B cell (primary cell): Measurements from ENCODE around the gene HES7. TPM values are rescaled to one million over a fixed set of nuclear protein-coding genes. Genes with fewer than 3 reads are reported as not detected.
"Not testable (repeated sequence)": the region's sequence is repeated elsewhere in the genome, so short reads cannot be mapped to it uniquely, and the experiment has no call there.

Experiments
- ATAC-seq: fragments of 200-7000 bp; cut with Tn5 transposase; one replicate; pipeline ENCODE4 v1.10.0; 2021; ENCODE audit warnings: low read depth, mild to moderate bottlenecking, moderate number of reproducible peaks, moderate library complexity
- CTCF ChIA-PET: fragments of 350-600 bp; sonication (Branson Sonifier 250); formaldehyde crosslinking; loops from one replicate; lab custom pipeline; 2021; ENCODE audit warnings: antibody characterized with exemption, inconsistent platforms; lab: Charles Lee
- POLR2A ChIA-PET: fragments of 350-600 bp; sonication (Branson Sonifier 250); formaldehyde crosslinking; loops from one replicate; lab custom pipeline; 2021; ENCODE audit warnings: antibody characterized with exemption; lab: Charles Lee
- DNase-seq: peaks from one replicate; pipeline ENCODE4 v3.0.0; 2013
- H2AFZ ChIP-seq: 2 replicates; pipeline ENCODE4 v1.6.1; 2012; ENCODE audit warnings: mild to moderate bottlenecking, low read depth, low read length; ENCODE audit not compliant: insufficient read depth, poor library complexity, severe bottlenecking
- H3K27ac ChIP-seq, 2 donors: 1 replicate in 1 of 2; 2 replicates in 1 of 2; pipeline ENCODE4 v1.5.1; 2012 to 2013; ENCODE audit warnings: low read length in 2 of 2, mild to moderate bottlenecking in 2 of 2, moderate library complexity in 1 of 2
- H3K27me3 ChIP-seq, 4 experiments: fragments of 200-600 bp in 1 of 4; sonication (generic) in 1 of 4; replicated peaks in 1 of 4; 1 replicate in 2 of 4; 2 replicates in 2 of 4; pipeline versions ENCODE4 v1.6.1 to v1.7.0; 2013 to 2016; ENCODE audit warnings: low read length in 3 of 4, mild to moderate bottlenecking in 2 of 4, mixed read lengths in 1 of 4, moderate library complexity in 1 of 4; ENCODE audit not compliant: insufficient read depth in 4 of 4, control insufficient read depth in 3 of 4; ENCODE audit errors: control extremely low read depth in 1 of 4
- H3K36me3 ChIP-seq, 2 experiments: replicated peaks in 1 of 2; 1 replicate in 1 of 2; 2 replicates in 1 of 2; pipeline versions ENCODE4 v1.6.1 to v1.7.1; 2013; ENCODE audit warnings: low read length in 1 of 2; ENCODE audit not compliant: insufficient read depth in 2 of 2, control insufficient read depth in 1 of 2; ENCODE audit errors: control extremely low read depth in 1 of 2, extremely low read depth in 1 of 2
- H3K4me1 ChIP-seq, 2 donors: fragments of 200-600 bp in 1 of 2; sonication (generic) in 1 of 2; 1 replicate in 1 of 2; 2 replicates in 1 of 2; pipeline versions ENCODE4 v1.5.1 to v1.6.1; 2013 to 2017; ENCODE audit warnings: low read length in 2 of 2; ENCODE audit not compliant: control insufficient read depth in 2 of 2, insufficient read depth in 2 of 2
- H3K4me2 ChIP-seq: replicated peaks from 2 replicates; pipeline ENCODE3; 2012; ENCODE audit warnings: mild to moderate bottlenecking, low read depth, low read length; ENCODE audit not compliant: poor library complexity, severe bottlenecking
- H3K4me3 ChIP-seq, 5 experiments: fragments of 200-600 bp in 1 of 5; sonication (generic) in 1 of 5; 1 replicate in 3 of 5; 2 replicates in 2 of 5; pipeline versions ENCODE4 v1.5.1 to v1.7.0; 2011 to 2016; ENCODE audit warnings: low read length in 4 of 5, mild to moderate bottlenecking in 4 of 5, low read depth in 2 of 5, control low read depth in 1 of 5, moderate library complexity in 1 of 5; ENCODE audit not compliant: insufficient read depth in 1 of 5; ENCODE audit errors: control extremely low read depth in 1 of 5, extremely low read depth in 1 of 5
- H3K79me2 ChIP-seq: fragments of 200-600 bp; sonication (generic); one replicate; pipeline ENCODE4 v1.6.0; 2016; ENCODE audit warnings: low read length; ENCODE audit not compliant: control insufficient read depth, insufficient read depth
- H3K9ac ChIP-seq: fragments of 200-600 bp; sonication (generic); 2 replicates; pipeline ENCODE4 v1.6.1; 2017; ENCODE audit warnings: mild to moderate bottlenecking, low read length, moderate library complexity
- H3K9me3 ChIP-seq, 3 donors: one replicate each; pipeline versions ENCODE4 v1.6.1 to v1.7.1; 2013; ENCODE audit warnings: low read length in 2 of 3; ENCODE audit not compliant: control insufficient read depth in 2 of 3, insufficient read depth in 1 of 3; ENCODE audit errors: control extremely low read depth in 1 of 3
- H4K20me1 ChIP-seq: 2 replicates; pipeline ENCODE4 v1.6.0; 2012; ENCODE audit warnings: mild to moderate bottlenecking, low read length; ENCODE audit not compliant: insufficient read depth, control insufficient read depth, poor library complexity, severe bottlenecking
- H3K27ac Mint-ChIP-seq: one replicate; pipeline ENCODE4 v1.8.0; 2021; ENCODE audit warnings: mixed read lengths
- H3K27me3 Mint-ChIP-seq: one replicate; pipeline ENCODE4 v1.8.0; 2021; ENCODE audit warnings: mixed read lengths
- H3K4me1 Mint-ChIP-seq: one replicate; pipeline ENCODE4 v1.8.0; 2021; ENCODE audit warnings: mixed read lengths
- H3K4me3 Mint-ChIP-seq: one replicate; pipeline ENCODE4 v1.8.0; 2021; ENCODE audit warnings: mixed read lengths
- H3K9me3 Mint-ChIP-seq: one replicate; pipeline ENCODE4 v1.8.0; 2022; ENCODE audit warnings: mixed read lengths; ENCODE audit not compliant: insufficient read depth
- CTCF ChIP-seq: fragments of 200-600 bp; IDR thresholded peaks from one replicate; pipeline ENCODE4 v1.8.0; 2022; ENCODE audit warnings: antibody characterized with exemption, mild to moderate bottlenecking
- EZH2 ChIP-seq: IDR thresholded peaks from 2 replicates; pipeline ENCODE4 v1.6.1; 2012; ENCODE audit warnings: borderline replicate concordance, low read depth, mild to moderate bottlenecking, moderate library complexity, low read length; ENCODE audit not compliant: insufficient read depth, poor library complexity, severe bottlenecking
- WGBS: methylation state at CpG from one replicate; pipeline ENCODE4 v1.1.5; 2013; ENCODE audit warnings: missing lambda C conversion rate; ENCODE audit not compliant: insufficient coverage; 5-methylcytosine and 5-hydroxymethylcytosine counted together
- intact Hi-C: fragments of 100-400 bp; cut with micrococcal nuclease; formaldehyde crosslinking; loops from one replicate; pipeline ENCODE4 v1.10.0; 2022
- polyA plus RNA-seq: library from polyadenylated mRNA; depleted of rRNA; stranded (reverse); fragments of >200 nt; gene quantifications from 2 replicates; pipeline ENCODE4 v1.2.3, GENCODE V29; 2012
- total RNA-seq, 2 donors: library from RNA; stranded (reverse); fragments of 120-200 nt in 1 of 2; gene quantifications; 1 replicate in 1 of 2; 2 replicates in 1 of 2; pipeline versions ENCODE4 v1.2.3 to v1.2.4, GENCODE V29; 2013 to 2022

The HES7 gene
- total and polyA plus RNA-seq, 2 donors (not counting 1 experiment from before 2014, with no cell fraction given), result 0.34 TPM; not detected in 1

DNA sequence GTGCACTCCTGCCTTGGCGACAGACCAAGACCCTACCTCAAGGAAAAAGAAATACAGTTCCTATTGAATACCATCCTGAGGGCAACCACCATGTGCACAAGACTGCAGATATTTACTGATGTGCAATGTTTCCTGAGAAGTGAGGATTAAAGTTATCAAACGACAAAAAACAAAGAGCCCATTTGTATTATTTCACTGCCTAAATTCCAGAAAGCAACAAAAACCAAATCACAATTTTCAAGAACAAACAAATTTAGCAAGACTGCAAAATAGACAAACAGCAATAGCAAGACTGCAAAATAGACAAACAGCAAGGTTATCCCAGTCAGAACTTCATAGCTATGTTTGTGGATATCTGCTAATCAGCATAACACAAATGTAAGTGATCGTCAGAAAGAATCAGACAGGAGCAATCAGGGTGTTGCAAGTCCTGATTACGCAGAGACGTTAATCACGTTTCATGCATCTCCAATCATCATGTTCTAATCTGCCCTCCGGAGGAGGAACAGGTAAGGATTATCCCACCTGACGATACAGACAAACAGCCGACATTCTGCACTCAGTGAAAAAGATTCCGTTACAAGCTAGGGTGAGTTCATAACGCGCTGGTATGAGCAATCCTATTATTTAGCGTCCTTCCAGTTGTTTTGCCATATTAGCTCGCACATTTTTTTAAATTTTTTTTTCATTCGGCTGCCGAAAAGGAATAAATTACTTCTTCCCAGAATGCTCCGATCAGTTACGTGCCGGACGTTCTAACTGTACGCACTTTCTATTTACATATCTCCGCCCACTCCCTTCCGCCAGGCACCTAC, 49.4 kb upstream of the HES7 start:
- H3K27me3 ChIP-seq, result no peaks in the 10 kb centered on the region
- 0% methylated on average over 20 of the region's 23 CpGs for WGBS
- Mint-ChIP-seq H3K4me3 (peak overlapping the region; percentile 94), H3K27me3 (no peaks in the 10 kb centered on the region), H3K4me1 (peaks cover 46% of the 10 kb centered on the region), H3K27ac (peak overlapping the region; percentile 100), H3K9me3 (no peaks in the 10 kb centered on the region)
- peak overlapping the region; percentile 32 to 96 (median 63) for H3K4me3 ChIP-seq
- intact Hi-C loops, result loop anchor here (1.0 to 5.0 kb wide), 9 partner anchors 10 to 74 kb away; partner anchors contain the start of genes ALOXE3 and BORCS6
- no peaks in the 10 kb centered on the region for H4K20me1 ChIP-seq
- peaks cover 5% of the 10 kb centered on the region for H3K79me2 ChIP-seq
- H3K36me3 ChIP-seq, result no peaks in the 10 kb centered on the region
- H3K4me1 ChIP-seq, result peaks cover 24 to 38% of the 10 kb centered on the region in 2 donors
- POLR2A ChIA-PET, result interaction anchor here (0.5 to 3.1 kb wide), 25 partner anchors 9 to 864 kb away, joined by 3 to 33 read pairs (median 7); partner anchors contain the start of genes ALOXE3, AURKB, BORCS6 and CTC1
- peak overlapping the region; percentile 70 for H3K4me2 ChIP-seq
- H2AFZ ChIP-seq, result peak overlapping the region; percentile 51
- ATAC-seq (peak; percentile 83), DNase-seq (peak; percentile 95)
- H3K9ac ChIP-seq, result peak overlapping the region; percentile 96
- CTCF ChIA-PET, result interaction anchor here (0.5 to 1.6 kb wide), 14 partner anchors 9 to 125 kb away, joined by 3 to 12 read pairs (median 4); partner anchors contain the start of gene CTC1
- H3K27ac ChIP-seq, result peak overlapping the region; percentile 95 to 99
- TF ChIP-seq CTCF (no peak), EZH2 (no peak)
- no peaks in the 10 kb centered on the region for H3K9me3 ChIP-seq

GRCh38 chr17:8170186-8170585, 46.3 kb upstream of the HES7 start:
- ATAC-seq, DNase-seq, H3K9ac ChIP-seq, H3K9me3 ChIP-seq, H3K79me2 ChIP-seq, H3K4me2 ChIP-seq, H3K27ac ChIP-seq, H3K4me3 ChIP-seq, H3K27me3 ChIP-seq, H3K4me3 Mint-ChIP-seq, H3K9me3 Mint-ChIP-seq, H4K20me1 ChIP-seq, H3K27ac Mint-ChIP-seq, H3K27me3 Mint-ChIP-seq, H3K36me3 ChIP-seq, H2AFZ ChIP-seq: not testable (repeated sequence)
- peaks cover 28% of the 10 kb centered on the region for H3K4me1 Mint-ChIP-seq
- intact Hi-C loops, result loop anchor here (5.0 kb wide), 1 partner anchor 53 kb away; the partner anchor contains the start of gene ALOXE3
- ChIA-PET POLR2A (interaction anchor here (0.6 to 0.7 kb wide), 3 partner anchors 13 to 181 kb away, joined by 3 to 6 read pairs (median 3); no protein-coding TSS in a partner anchor), CTCF (interaction anchor here (1.5 kb wide), 1 partner anchor 110 kb away, joined by 3 read pairs; no protein-coding TSS in a partner anchor)
- peaks cover 12 to 19% of the 10 kb centered on the region in 2 donors for H3K4me1 ChIP-seq
- 98% methylated on average over 6 of the region's 19 CpGs for WGBS
